ENCODE results near the gene EPSTI1.
A peak's percentile ranks its signal among the peaks of the same experiment; 100 is the strongest.

The EPSTI1 gene

DNA sequence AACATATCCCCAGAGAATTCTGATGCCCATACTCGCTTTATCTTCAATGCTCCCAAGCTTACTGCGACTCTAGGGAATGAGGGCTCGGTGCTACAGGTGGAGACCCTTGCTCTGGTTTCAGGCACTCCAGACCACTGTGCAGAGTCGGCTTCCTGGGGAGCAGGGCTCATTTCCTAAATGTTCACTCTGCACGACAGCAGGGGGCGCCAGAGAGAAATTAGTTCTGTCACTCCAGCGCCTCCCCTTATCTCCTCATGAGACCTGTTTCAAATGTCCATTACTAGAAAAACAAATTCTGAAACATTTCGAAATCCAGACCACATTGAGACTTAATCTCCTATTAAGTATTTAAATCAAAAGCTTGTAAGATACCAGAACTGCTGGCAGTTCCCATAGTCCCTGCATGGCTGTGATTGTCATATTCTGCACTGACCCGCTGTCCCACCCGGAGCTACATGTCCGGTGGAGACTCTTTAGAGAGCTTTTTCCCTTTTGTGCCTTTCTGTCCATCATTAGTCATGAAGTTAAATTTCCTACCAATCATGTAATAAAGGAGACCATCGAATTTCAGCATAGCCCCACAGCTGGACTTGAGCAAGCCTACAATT, 22.4 kb downstream of the EPSTI1 start:
- no peak for DNase-seq

DNA sequence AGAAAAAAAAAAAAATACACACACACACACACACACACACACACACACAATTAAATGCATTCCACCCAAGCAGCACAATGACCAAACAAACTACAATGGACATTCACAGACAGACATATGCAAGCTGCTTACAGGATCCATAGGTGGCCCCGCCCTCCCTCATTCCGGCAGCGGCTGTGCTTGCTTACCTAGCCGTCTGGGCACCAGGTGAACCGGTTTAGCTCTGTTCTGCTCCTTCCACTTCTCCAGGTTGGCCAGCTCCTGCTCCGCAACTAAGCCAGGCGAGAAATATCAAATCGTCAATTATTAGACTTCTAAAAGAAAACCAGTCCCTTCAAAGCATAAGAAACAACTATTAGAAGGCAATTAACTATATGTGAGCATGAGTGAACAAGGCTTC, 23.1 kb downstream of the EPSTI1 start:
- DNase-seq = no peak

- DNase-seq = no peak
Measured at GRCh38 chr13:42967660-42968059, 24.4 kb downstream of the EPSTI1 start.

GRCh38 chr13:42965281-42965680, 26.8 kb downstream of the EPSTI1 start:
- DNase-seq = no peak

DNA sequence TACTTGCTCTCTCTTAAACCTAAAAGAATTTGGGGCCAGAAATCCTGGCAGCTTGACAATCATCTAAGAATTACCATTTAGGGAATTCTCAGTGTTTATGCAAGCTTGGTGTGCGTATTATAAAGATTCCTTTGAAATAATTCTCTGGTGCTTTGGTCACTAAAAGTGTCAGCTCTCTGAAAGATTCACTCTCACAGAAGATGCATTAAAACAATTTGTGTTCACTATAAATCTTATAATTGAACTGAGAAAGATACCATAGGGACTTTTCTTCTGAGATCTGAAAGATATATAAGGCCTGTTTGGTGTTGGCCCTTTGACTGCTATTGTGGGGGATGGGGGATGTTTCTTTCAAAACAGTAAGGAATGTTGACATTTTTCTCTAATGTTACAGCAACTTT, 27.3 kb downstream of the EPSTI1 start:
- DNase-seq = no peak

DNA sequence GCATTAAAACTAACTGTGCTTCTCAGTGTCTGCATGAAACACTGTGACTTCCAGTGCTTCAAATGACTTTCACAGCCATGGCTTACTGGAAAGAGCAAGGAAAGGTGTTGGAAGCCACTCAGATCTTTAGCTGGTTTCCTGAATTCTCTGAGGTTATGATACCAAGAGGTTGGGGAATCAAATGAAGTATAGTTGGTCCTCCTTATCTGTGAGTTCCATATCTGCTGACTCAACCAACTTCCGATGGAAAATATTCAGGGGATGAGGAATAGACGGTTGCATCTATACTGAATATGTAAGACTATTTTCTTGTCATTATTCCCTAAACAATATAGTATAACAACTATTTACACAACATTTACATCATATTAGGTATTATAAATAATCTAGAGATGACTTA, 32.4 kb downstream of the EPSTI1 start:
- DNase-seq = no peak

- DNase-seq = no peak
Measured at GRCh38 chr13:42957881-42958280, 34.2 kb downstream of the EPSTI1 start.

- DNase-seq = peak; percentile 76
Measured at GRCh38 chr13:42950181-42950580, 41.9 kb downstream of the EPSTI1 start.

GRCh38 chr13:42947925-42948324, 44.1 kb downstream of the EPSTI1 start:
- no peak for DNase-seq

DNA sequence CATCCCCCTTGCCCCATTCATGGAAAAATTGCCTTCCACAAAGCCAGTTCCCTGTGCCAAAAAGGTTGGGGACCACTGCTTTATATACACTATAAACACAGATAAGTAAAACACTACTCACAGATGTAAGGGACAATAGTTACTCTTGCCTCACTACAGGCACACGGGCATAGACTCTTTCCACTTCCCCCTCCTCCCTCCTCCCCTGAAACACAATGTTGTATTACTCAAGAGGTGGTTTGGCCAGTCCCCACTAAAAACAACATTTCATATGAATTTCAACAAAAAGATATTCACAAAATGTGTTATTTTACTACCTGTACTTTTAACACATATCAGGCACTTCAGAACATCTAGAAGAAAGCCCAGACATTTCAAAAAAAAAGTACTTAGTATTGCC, 45.1 kb downstream of the EPSTI1 start:
- DNase-seq = no peak

DNA sequence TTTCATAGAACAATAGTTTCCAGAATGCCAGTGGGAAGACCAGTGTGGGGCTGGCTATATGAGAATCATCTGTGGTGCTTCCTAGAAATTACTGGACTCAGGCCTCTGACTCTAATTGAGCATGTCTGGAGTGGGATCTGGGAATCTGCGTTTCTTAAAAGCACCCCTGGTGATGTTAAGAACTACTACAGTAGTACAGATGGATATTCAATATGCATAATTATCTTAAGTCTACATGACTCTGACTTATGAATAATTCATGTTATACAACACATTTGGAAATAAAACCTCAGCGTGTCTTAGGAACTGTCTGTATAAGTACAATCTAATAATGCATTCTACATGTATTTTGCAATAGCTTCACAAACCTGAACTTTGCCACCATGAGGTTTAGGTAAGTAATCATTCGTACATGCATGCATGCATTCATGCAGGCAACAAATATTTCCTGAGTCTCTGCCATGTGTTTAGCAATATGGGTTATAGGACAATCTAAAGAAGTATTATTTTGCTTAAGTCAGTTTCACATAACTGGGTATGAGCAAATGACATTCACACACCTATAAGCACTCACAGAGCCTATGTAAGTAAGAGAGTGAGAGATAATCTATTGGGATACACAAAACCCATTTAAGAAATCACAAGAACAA, 62.0 kb downstream of the EPSTI1 start:
- DNase-seq = no peak

DNA sequence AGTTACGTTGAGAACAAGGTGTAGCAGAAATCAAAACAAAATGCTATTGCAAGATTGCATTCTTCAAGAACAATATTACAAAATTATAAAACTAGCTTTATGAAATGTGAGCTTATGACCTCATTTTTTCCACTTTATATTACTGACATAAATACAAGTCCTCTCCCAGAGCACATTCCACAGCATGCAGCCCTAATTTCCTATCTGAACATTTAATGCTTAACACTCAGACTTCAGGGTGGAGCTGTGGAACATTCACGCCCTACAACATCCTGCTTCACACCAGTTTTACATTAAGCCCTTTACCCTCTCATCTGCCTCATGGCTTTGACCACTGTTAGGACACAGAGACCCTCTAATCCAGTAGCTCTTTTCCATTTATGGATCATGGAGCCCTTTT, 65.5 kb downstream of the EPSTI1 start:
- DNase-seq = no peak

- no peak for DNase-seq
Measured at GRCh38 chr13:42926043-42926442, 66.0 kb downstream of the EPSTI1 start.

GRCh38 chr13:42925626-42926025, 66.4 kb downstream of the EPSTI1 start:
- no peak for DNase-seq

DNA sequence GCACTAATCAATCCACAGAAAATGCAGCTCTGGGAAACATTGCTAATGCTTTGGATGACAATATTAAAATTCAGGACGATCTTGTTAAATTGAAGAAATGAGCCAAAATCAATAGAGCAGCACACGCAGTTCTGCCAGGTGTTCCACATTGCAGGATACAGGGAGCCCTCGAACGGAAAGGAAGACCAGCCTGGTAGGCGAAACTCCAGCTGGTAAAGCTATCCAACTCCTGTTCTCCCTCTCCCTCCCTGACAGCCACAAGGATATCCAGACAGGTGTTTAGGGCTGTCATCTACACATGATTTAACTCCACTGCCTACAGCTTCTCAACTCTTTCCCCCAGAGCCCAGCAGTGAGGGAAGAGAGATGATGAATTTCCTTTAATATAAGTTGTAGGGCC, 67.7 kb downstream of the EPSTI1 start:
- no peak for DNase-seq

GRCh38 chr13:42907745-42908144, 84.3 kb downstream of the EPSTI1 start:
- no peak for DNase-seq

- DNase-seq = no peak
Measured at GRCh38 chr13:42906257-42906656, 85.8 kb downstream of the EPSTI1 start.

DNA sequence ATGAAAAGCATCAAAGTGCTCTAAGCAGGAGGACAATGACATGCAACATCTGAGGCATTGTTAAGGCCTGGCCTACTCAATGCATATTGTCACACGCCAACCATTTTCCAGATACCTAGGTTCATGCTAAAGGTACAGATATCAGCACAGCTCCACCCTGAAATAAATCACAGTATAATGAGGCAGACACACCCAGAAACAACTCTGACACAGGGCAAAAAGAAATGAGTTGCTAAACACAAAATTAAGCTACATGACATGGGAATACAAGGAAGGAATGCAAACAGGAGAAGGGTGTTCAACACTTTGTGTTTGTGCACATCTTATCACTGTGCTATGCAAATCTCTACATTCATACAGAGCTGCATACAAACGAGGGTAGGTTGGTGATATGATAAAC, 86.5 kb downstream of the EPSTI1 start:
- DNase-seq = no peak

- no peak for DNase-seq
Measured at GRCh38 chr13:42899266-42899665, 92.8 kb downstream of the EPSTI1 start.

GRCh38 chr13:42895776-42896175, 96.3 kb downstream of the EPSTI1 start:
- DNase-seq = no peak

DNA sequence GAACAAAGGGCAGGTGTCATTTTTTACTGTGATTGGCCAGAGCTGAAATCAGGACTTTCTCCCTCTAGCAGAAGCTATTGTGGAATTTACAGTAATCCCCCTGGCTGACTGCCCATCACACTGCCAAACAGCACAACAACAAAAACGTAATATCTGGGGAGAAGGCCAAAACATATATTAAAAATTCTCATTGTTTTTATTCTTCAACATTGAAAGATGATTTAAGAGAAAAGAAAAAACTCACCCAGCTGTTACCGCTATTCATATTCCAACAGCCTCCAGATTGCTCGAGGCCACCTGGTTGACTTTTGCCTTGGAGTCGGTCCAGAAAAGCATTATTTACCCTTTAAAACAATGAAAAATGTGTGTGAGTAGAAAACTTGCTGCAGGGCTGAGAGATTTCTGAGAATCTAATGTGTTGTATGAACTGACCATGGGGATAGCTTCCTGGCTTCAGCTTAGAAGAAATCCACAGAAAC, 97.2 kb downstream of the EPSTI1 start:
- peak; percentile 93 for DNase-seq

GRCh38 chr13:42893214-42893671, 98.8 kb downstream of the EPSTI1 start:
- DNase-seq = peak; percentile 37

GRCh38 chr13:42892760-42893159, 99.3 kb downstream of the EPSTI1 start:
- no peak for DNase-seq

DNA sequence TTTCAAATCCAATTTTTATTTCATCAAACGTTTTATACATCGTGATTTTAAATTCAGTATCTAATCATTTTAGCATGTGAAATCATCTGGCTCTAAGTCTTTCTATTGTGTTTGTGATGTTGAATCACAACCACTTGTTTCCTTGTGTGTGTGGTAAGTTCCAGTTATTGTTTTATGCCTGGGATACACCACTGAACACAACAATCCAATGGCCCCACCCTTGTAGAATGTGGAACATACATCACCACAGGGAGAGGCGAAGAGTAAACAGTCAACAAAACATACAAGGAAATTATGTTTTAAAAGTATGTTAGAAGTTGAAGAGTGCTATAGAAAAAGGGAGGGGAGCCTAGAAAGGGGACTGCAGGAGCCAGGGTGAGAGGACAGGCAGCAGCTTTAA, 100.5 kb downstream of the EPSTI1 start:
- DNase-seq = no peak

DNA sequence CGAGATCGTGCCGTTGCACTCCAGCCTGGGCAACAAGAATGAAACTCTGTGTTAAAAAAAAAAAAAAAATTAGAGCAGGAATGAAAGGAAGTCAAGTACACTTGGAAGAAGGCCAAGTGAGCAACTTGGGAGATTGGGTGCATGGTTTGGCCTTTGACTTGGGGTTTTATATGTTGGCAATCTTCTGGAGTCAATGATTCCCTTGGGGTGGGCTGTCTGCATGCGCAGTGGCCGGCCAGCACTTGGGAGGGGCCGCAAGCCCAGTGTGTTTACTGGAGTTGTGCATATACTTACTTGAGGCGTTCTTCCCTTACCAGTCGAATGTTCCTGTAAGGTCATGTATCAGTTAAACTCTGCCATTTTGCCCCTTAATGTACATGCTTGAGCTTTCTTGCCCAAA, 106.7 kb downstream of the EPSTI1 start:
- DNase-seq = no peak

All from NCI-H446 treated with DMSO at 0.1 percent for 48 hours (cell line).